ENCODE data around the gene LMO3.

DNA sequence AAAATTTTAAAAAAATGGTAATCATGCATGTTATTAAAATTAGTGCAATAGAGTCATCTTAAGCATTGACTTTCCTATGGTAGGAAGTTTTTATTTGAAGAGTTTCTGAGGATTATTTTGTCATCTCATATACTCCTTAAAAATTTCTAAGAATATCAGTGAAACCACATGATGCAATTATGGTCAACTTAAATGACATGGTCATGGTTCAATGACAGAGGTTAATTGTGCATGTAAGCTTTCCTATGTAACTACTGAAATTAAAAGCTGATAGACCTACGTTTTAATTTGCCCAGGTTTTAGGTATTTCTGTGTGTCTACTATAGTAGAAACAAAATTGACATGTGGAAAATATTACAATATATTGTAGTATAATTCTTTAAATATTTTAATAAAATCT lies 21.0 kb upstream of the LMO3 start:
- no peak for TF ChIP-seq CTCF (IDR thresholded peaks at IDR 0.05)
- no peak for TF ChIP-seq EZH2 (IDR thresholded peaks at IDR 0.05)
